Measurements from ENCODE around the gene CTRB2.
"Not testable (repeated sequence)": the region's sequence is repeated elsewhere in the genome, so short reads cannot be mapped to it uniquely, and the experiment has no call there.

CTRB2 gene

GRCh38 chr16:75225678-75226515 is 18.9 kb upstream of the CTRB2 start:
- DNase-seq: no peak

GRCh38 chr16:75225092-75225491 is 18.1 kb upstream of the CTRB2 start:
- no peak for DNase-seq

GRCh38 chr16:75224306-75225082 is 17.5 kb upstream of the CTRB2 start:
- no peak for DNase-seq

GRCh38 chr16:75223129-75223528 is 16.2 kb upstream of the CTRB2 start:
- not testable (repeated sequence) for DNase-seq

- DNase-seq: no peak
Observed at GRCh38 chr16:75222271-75222783, 15.4 kb upstream of the CTRB2 start.

- no peak for DNase-seq
Observed at GRCh38 chr16:75219838-75220237, 12.9 kb upstream of the CTRB2 start.

- DNase-seq: no peak
Observed at GRCh38 chr16:75219088-75219487, 12.1 kb upstream of the CTRB2 start.

- DNase-seq: no peak
Observed at GRCh38 chr16:75218256-75219076, 11.5 kb upstream of the CTRB2 start, which contains the start of gene CTRB1. Gene CTRB1 (plus strand): TSS chr16:75218988. CDS start chr16:75219008, 20 bp downstream.

GRCh38 chr16:75217389-75217851 is 10.5 kb upstream of the CTRB2 start:
- no peak for DNase-seq

GRCh38 chr16:75216576-75216975 is 9.6 kb upstream of the CTRB2 start:
- no peak for DNase-seq

GRCh38 chr16:75216127-75216526 is 9.2 kb upstream of the CTRB2 start:
- no peak for DNase-seq

GRCh38 chr16:75211286-75211685 is 4.3 kb upstream of the CTRB2 start:
- DNase-seq: not testable (repeated sequence)

GRCh38 chr16:75209944-75210343 is 3.0 kb upstream of the CTRB2 start:
- DNase-seq: no peak

- DNase-seq: not testable (repeated sequence)
Observed at GRCh38 chr16:75209514-75209913, 2.6 kb upstream of the CTRB2 start.

GRCh38 chr16:75208861-75209505 is 2.0 kb upstream of the CTRB2 start:
- no peak for DNase-seq

GRCh38 chr16:75208242-75208825 is 1.4 kb upstream of the CTRB2 start:
- no peak for DNase-seq

- no peak for DNase-seq
Observed at GRCh38 chr16:75207831-75208230, 870 bp upstream of the CTRB2 start.

GRCh38 chr16:75205961-75206748 is 806 bp downstream of the CTRB2 start:
- DNase-seq: not testable (repeated sequence)

GRCh38 chr16:75205438-75205837 is 1.5 kb downstream of the CTRB2 start:
- DNase-seq: not testable (repeated sequence)

- not testable (repeated sequence) for DNase-seq
Observed at GRCh38 chr16:75204905-75205304, 2.1 kb downstream of the CTRB2 start.

GRCh38 chr16:75204410-75204758 is 2.6 kb downstream of the CTRB2 start:
- DNase-seq: no peak
